ENCODE data around the gene NDOR1. TPM values are rescaled to one million over a fixed set of nuclear protein-coding genes. Genes with fewer than 3 reads are reported as not detected.

NDOR1 gene
- total RNA-seq, 1 experiment from 2014 or later, result 27.7 TPM

DNA sequence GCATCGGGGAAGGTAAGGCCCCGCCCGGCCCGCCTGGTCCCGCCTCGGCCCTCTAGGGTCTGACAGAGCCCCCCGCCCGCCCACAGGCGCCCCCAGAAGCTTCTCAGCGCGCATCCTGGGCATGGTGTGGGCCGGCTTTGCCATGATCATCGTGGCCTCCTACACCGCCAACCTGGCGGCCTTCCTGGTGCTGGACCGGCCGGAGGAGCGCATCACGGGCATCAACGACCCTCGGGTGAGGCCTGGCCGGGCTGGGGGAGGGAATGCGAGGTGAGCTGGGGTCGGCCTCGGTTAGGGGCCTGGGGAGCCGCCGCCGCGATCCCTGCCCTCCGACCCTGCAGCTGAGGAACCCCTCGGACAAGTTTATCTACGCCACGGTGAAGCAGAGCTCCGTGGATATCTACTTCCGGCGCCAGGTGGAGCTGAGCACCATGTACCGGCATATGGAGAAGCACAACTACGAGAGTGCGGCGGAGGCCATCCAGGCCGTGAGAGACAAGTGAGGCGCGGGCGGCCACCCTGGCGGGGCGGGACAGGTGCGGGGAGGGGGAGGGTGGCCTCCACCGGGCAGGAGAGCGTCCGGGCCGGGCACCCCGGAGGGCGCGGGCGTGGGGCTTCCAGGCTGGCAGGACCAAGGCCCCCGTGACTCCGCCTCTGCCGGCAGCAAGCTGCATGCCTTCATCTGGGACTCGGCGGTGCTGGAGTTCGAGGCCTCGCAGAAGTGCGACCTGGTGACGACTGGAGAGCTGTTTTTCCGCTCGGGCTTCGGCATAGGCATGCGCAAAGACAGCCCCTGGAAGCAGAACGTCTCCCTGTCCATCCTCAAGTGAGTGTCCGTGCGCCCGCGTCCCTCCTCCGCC lies 42.8 kb upstream of the NDOR1 start:
- no peaks in the 10 kb centered on the region for H3K27me3 ChIP-seq (ENCODE audit: insufficient read depth, low read depth)
- 0 out of 2 replicates have a peak, but pooled peaks cover 5% of the 10 kb centered on the region for H3F3A ChIP-seq (ENCODE audit: insufficient read depth, low read depth)
- CTCF ChIA-PET, result interaction anchor here (0.5 to 1.0 kb wide), 3 partner anchors 26 to 123 kb away, joined by 3 to 4 read pairs (median 4); no protein-coding TSS in a partner anchor
- H3K79me2 ChIP-seq (ENCODE audit: low read depth), result no peaks in the 10 kb centered on the region
- no peaks in the 10 kb centered on the region for H3K36me3 ChIP-seq (ENCODE audit: low read depth)
- H2AFZ ChIP-seq, result no peak overlapping the region
- H3K27ac ChIP-seq, result no peak overlapping the region
- H3K4me1 ChIP-seq (replicated peaks; ENCODE audit: insufficient read depth), result no peaks in the 10 kb centered on the region
- BruUV-seq (replicated peaks), result no TSS peak
- DNase-seq, result no peak
- no peaks in the 10 kb centered on the region for H3K9me2 ChIP-seq (ENCODE audit: insufficient read depth)
- no peak overlapping the region for H3K4me2 ChIP-seq
- TF ChIP-seq EZH2 (IDR thresholded peaks at IDR 0.05; ENCODE audit: low read depth), result no peak
- no peak for TF ChIP-seq CTCF (conservative IDR thresholded peaks at IDR 0.05)
- POLR2A ChIA-PET (ENCODE audit: unreplicated experiment), result interaction anchor here (0.6 kb wide), 1 partner anchor 26 kb away, joined by 4 read pairs; the partner anchor contains the start of gene SSNA1
- no peak overlapping the region for H3K4me3 ChIP-seq
- H3K9me3 ChIP-seq (ENCODE audit: insufficient read depth, low read depth), result no peaks in the 10 kb centered on the region
- intact Hi-C loops (cut with micrococcal nuclease; ENCODE audit: unreplicated experiment), result no loop called here
- no peaks in the 10 kb centered on the region for H4K20me1 ChIP-seq (ENCODE audit: insufficient read depth)

GRCh38 chr9:137163365-137163715 lies 42.2 kb upstream of the NDOR1 start:
- no peaks in the 10 kb centered on the region for H3K27me3 ChIP-seq (ENCODE audit: insufficient read depth, low read depth)
- H3K4me3 ChIP-seq, result no peak overlapping the region
- no TSS peak for BruUV-seq (replicated peaks)
- no peaks in the 10 kb centered on the region for H4K20me1 ChIP-seq (ENCODE audit: insufficient read depth)
- H3K4me1 ChIP-seq (replicated peaks; ENCODE audit: insufficient read depth), result no peaks in the 10 kb centered on the region
- ChIA-PET POLR2A (ENCODE audit: unreplicated experiment) (interaction anchor here (0.6 kb wide), 1 partner anchor 26 kb away, joined by 4 read pairs; the partner anchor contains the start of gene SSNA1), CTCF (interaction anchor here (0.5 to 1.0 kb wide), 2 partner anchors 26 to 29 kb away, joined by 3 to 4 read pairs; no protein-coding TSS in a partner anchor)
- H3K9me3 ChIP-seq (ENCODE audit: insufficient read depth, low read depth), result no peaks in the 10 kb centered on the region
- no peak overlapping the region for H3K4me2 ChIP-seq
- no peak overlapping the region for H2AFZ ChIP-seq
- TF ChIP-seq CTCF (conservative IDR thresholded peaks at IDR 0.05) (no peak), EZH2 (IDR thresholded peaks at IDR 0.05; ENCODE audit: low read depth) (no peak)
- H3F3A ChIP-seq (ENCODE audit: insufficient read depth, low read depth), result 0 out of 2 replicates have a peak, but pooled peaks cover 5% of the 10 kb centered on the region
- H3K36me3 ChIP-seq (ENCODE audit: low read depth), result no peaks in the 10 kb centered on the region
- no peak for DNase-seq
- H3K27ac ChIP-seq, result no peak overlapping the region
- H3K9me2 ChIP-seq (ENCODE audit: insufficient read depth), result no peaks in the 10 kb centered on the region
- H3K79me2 ChIP-seq (ENCODE audit: low read depth), result no peaks in the 10 kb centered on the region
- intact Hi-C loops (cut with micrococcal nuclease; ENCODE audit: unreplicated experiment), result no loop called here

- Histone ChIP-seq H4K20me1 (ENCODE audit: insufficient read depth) (no peaks in the 10 kb centered on the region), H3K9me3 (ENCODE audit: insufficient read depth, low read depth) (no peaks in the 10 kb centered on the region), H3K27ac (no peak overlapping the region), H3K79me2 (ENCODE audit: low read depth) (no peaks in the 10 kb centered on the region), H2AFZ (no peak overlapping the region), H3F3A (ENCODE audit: insufficient read depth, low read depth) (0 out of 2 replicates have a peak, but pooled peaks cover 5% of the 10 kb centered on the region), H3K4me3 (no peak overlapping the region), H3K9me2 (ENCODE audit: insufficient read depth) (no peaks in the 10 kb centered on the region), H3K27me3 (ENCODE audit: insufficient read depth, low read depth) (no peaks in the 10 kb centered on the region), H3K36me3 (ENCODE audit: low read depth) (no peaks in the 10 kb centered on the region), H3K4me2 (no peak overlapping the region), H3K4me1 (replicated peaks; ENCODE audit: insufficient read depth) (no peaks in the 10 kb centered on the region)
- ChIA-PET POLR2A (ENCODE audit: unreplicated experiment) (no interaction called here), CTCF (no interaction called here)
- intact Hi-C loops (cut with micrococcal nuclease; ENCODE audit: unreplicated experiment), result no loop called here
- no TSS peak for BruUV-seq (replicated peaks)
- no peak for DNase-seq
- TF ChIP-seq CTCF (conservative IDR thresholded peaks at IDR 0.05), result no peak
- TF ChIP-seq EZH2 (IDR thresholded peaks at IDR 0.05; ENCODE audit: low read depth), result no peak
These were observed 41.7 kb upstream of the NDOR1 start for GRCh38 chr9:137163805-137164204.
